ENCODE data around the gene P2RX2.

DNA sequence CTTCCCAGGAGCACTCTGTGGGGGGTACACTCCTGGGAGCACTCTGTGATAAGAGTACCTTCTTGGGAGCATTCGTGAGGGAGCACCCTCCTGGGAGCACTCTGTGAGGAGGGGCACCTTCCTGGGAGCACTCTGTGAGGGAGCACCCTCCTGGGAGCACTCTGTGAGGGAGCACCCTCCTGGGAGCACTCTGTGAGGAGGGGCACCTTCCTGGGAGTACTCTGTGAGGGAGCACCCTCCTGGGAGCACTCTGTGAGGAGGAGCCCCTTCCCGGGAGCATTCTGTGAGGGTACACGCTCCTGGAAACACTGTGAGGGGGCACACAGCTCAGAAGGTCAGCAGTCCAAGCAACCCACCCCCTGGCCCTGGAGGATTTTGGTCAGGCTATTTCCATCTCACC lies 30.8 kb upstream of the P2RX2 start:
- TF ChIP-seq RFX5 (IDR thresholded peaks at IDR 0.05; ENCODE audit: low read depth, low read length): no peak
- TF ChIP-seq, protein P1, sequence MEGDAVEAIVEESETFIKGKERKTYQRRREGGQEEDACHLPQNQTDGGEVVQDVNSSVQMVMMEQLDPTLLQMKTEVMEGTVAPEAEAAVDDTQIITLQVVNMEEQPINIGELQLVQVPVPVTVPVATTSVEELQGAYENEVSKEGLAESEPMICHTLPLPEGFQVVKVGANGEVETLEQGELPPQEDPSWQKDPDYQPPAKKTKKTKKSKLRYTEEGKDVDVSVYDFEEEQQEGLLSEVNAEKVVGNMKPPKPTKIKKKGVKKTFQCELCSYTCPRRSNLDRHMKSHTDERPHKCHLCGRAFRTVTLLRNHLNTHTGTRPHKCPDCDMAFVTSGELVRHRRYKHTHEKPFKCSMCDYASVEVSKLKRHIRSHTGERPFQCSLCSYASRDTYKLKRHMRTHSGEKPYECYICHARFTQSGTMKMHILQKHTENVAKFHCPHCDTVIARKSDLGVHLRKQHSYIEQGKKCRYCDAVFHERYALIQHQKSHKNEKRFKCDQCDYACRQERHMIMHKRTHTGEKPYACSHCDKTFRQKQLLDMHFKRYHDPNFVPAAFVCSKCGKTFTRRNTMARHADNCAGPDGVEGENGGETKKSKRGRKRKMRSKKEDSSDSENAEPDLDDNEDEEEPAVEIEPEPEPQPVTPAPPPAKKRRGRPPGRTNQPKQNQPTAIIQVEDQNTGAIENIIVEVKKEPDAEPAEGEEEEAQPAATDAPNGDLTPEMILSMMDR (conservative IDR thresholded peaks at IDR 0.05; ENCODE audit: low read depth, low read length): no peak
- no peak for TF ChIP-seq RAD21 (IDR thresholded peaks at IDR 0.05; ENCODE audit: low read length)
- TF ChIP-seq POLR2A (IDR thresholded peaks at IDR 0.05; ENCODE audit: low read depth, low read length): no peak
- TF ChIP-seq CHD1 (IDR thresholded peaks at IDR 0.05; ENCODE audit: low read depth, low read length): no peak
- TF ChIP-seq, protein P2, sequence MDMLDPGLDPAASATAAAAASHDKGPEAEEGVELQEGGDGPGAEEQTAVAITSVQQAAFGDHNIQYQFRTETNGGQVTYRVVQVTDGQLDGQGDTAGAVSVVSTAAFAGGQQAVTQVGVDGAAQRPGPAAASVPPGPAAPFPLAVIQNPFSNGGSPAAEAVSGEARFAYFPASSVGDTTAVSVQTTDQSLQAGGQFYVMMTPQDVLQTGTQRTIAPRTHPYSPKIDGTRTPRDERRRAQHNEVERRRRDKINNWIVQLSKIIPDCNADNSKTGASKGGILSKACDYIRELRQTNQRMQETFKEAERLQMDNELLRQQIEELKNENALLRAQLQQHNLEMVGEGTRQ (IDR thresholded peaks at IDR 0.05; ENCODE audit: low read depth, low read length): no peak
- TF ChIP-seq BHLHE40 (IDR thresholded peaks at IDR 0.05; ENCODE audit: low read depth, low read length): no peak
- no peak for TF ChIP-seq RCOR1 (IDR thresholded peaks at IDR 0.05; ENCODE audit: insufficient replicate concordance, low read length)
- TF ChIP-seq FOS (IDR thresholded peaks at IDR 0.05; ENCODE audit: low read depth, low read length): no peak
- no peak for TF ChIP-seq CEBPB (IDR thresholded peaks at IDR 0.05; ENCODE audit: low read depth, low read length)
- TF ChIP-seq, protein P3, sequence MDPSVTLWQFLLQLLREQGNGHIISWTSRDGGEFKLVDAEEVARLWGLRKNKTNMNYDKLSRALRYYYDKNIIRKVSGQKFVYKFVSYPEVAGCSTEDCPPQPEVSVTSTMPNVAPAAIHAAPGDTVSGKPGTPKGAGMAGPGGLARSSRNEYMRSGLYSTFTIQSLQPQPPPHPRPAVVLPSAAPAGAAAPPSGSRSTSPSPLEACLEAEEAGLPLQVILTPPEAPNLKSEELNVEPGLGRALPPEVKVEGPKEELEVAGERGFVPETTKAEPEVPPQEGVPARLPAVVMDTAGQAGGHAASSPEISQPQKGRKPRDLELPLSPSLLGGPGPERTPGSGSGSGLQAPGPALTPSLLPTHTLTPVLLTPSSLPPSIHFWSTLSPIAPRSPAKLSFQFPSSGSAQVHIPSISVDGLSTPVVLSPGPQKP (IDR thresholded peaks at IDR 0.05; ENCODE audit: borderline replicate concordance, low read depth, low read length): no peak
- no peak for TF ChIP-seq SMC3 (IDR thresholded peaks at IDR 0.05; ENCODE audit: low read depth, low read length)
- TF ChIP-seq MAFK (IDR thresholded peaks at IDR 0.05; ENCODE audit: low read depth, low read length): no peak
- no peak for TF ChIP-seq MAZ (IDR thresholded peaks at IDR 0.05; ENCODE audit: borderline replicate concordance, low read depth, low read length)

Measured in IMR-90 (cell line).